Common myeloid progenitor, CD34-positive (primary cell): ENCODE measurements around the gene RHCE.
A peak's percentile ranks its signal among the peaks of the same experiment; 100 is the strongest.
"Not testable (repeated sequence)": the region's sequence is repeated elsewhere in the genome, so short reads cannot be mapped to it uniquely, and the experiment has no call there.

Experiments used
- CTCF ChIA-PET: fragments of 350-600 bp; sonication (Branson Sonifier 250); formaldehyde crosslinking; loops from one replicate; lab custom pipeline; 2021; ENCODE audit warnings: antibody characterized with exemption; lab: Charles Lee
- POLR2A ChIA-PET: fragments of 350-600 bp; sonication (Branson Sonifier 250); formaldehyde crosslinking; loops from one replicate; lab custom pipeline; 2021; ENCODE audit warnings: antibody characterized with exemption; lab: Charles Lee
- DNase-seq, 3 donors: peaks; one replicate each; pipeline versions ENCODE4 v3.0.0 to v3.0.0-alpha.2; 2013
- H3K27ac ChIP-seq, 2 experiments: 1 replicate in 1 of 2; 2 replicates in 1 of 2; pipeline ENCODE4 v1.7.0; 2013; ENCODE audit warnings: inconsistent platforms in 2 of 2, low read length in 2 of 2, mild to moderate bottlenecking in 2 of 2, low read depth in 1 of 2, moderate library complexity in 1 of 2; ENCODE audit not compliant: severe bottlenecking in 2 of 2, insufficient read depth in 1 of 2, poor library complexity in 1 of 2
- H3K27me3 ChIP-seq, 5 experiments: replicated peaks in 2 of 5; 1 replicate in 3 of 5; 2 replicates in 2 of 5; pipeline versions ENCODE4 v1.6.1 to v1.7.0; 2013; ENCODE audit warnings: low read length in 4 of 5, mild to moderate bottlenecking in 2 of 5, moderate library complexity in 2 of 5, inconsistent platforms in 1 of 5; ENCODE audit not compliant: insufficient read depth in 5 of 5, control insufficient read depth in 4 of 5
- H3K36me3 ChIP-seq, 4 experiments: 1 replicate in 2 of 4; 2 replicates in 2 of 4; pipeline versions ENCODE4 v1.6.1 to v1.7.0; 2013; ENCODE audit warnings: low read length in 3 of 4, control low read depth in 1 of 4, mild to moderate bottlenecking in 1 of 4; ENCODE audit not compliant: control insufficient read depth in 4 of 4, insufficient read depth in 4 of 4
- H3K4me1 ChIP-seq, 4 experiments: 1 replicate in 3 of 4; 2 replicates in 1 of 4; pipeline versions ENCODE4 v1.6.1 to v1.7.1; 2013; ENCODE audit warnings: low read length in 3 of 4, mild to moderate bottlenecking in 3 of 4, control low read depth in 1 of 4, inconsistent platforms in 1 of 4, moderate library complexity in 1 of 4; ENCODE audit not compliant: control insufficient read depth in 4 of 4, insufficient read depth in 4 of 4; ENCODE audit errors: control extremely low read depth in 1 of 4
- H3K4me3 ChIP-seq, 7 experiments: 1 replicate in 4 of 7; 2 replicates in 3 of 7; pipeline versions ENCODE4 v1.5.1 to v1.7.0; 2013; ENCODE audit warnings: mild to moderate bottlenecking in 7 of 7, low read length in 6 of 7, moderate library complexity in 6 of 7, inconsistent platforms in 2 of 7, low read depth in 2 of 7, control low read depth in 1 of 7; ENCODE audit not compliant: insufficient read depth in 4 of 7, control insufficient read depth in 1 of 7; ENCODE audit errors: extremely low read depth in 1 of 7
- H3K9me3 ChIP-seq, 5 experiments: 1 replicate in 4 of 5; 2 replicates in 1 of 5; pipeline versions ENCODE4 v1.6.1 to v1.7.1; 2013; ENCODE audit warnings: low read length in 4 of 5, mild to moderate bottlenecking in 2 of 5, inconsistent platforms in 1 of 5, low read depth in 1 of 5, moderate library complexity in 1 of 5; ENCODE audit not compliant: control insufficient read depth in 4 of 5, insufficient read depth in 2 of 5; ENCODE audit errors: control extremely low read depth in 1 of 5
- WGBS: methylation state at CpG from one replicate; pipeline ENCODE4 v1.1.5; 2013; ENCODE audit not compliant: insufficient coverage; 5-methylcytosine and 5-hydroxymethylcytosine counted together

RHCE gene

GRCh38 chr1:25460816-25461215 is 40.2 kb upstream of the RHCE start:
- Histone ChIP-seq H3K36me3 (peaks cover 8 to 43% (median 24%) of the 10 kb centered on the region in 4 experiments), H3K4me1 (peaks cover 6 to 24% (median 19%) of the 10 kb centered on the region in 4 experiments)
- POLR2A ChIA-PET, CTCF ChIA-PET, DNase-seq, H3K4me3 ChIP-seq, H3K27ac ChIP-seq, H3K27me3 ChIP-seq, H3K9me3 ChIP-seq: not testable (repeated sequence)
- WGBS = no CpG with 5 or more reads among the region's 4 CpGs

DNA sequence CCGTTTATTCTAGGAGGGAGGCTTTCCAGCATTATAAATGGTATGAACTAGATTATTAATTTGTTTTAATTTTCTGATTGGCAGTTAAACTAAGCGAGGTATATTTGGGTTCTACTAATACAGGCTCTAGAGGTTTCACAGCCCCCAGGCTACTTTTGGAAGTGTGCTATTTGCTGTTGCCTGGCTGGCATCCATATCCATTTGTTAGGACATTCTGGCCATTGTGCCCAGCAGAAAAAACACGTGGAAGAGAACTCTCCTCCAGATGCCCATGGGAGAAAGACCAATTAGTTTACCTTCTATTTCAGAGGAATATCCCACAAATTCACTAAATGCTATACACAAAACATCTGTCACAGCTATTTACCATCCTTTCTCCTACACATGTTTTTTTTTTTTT is 39.4 kb upstream of the RHCE start:
- CTCF ChIA-PET = no interaction called here
- H3K4me1 ChIP-seq = peaks cover 6 to 24% (median 19%) of the 10 kb centered on the region in 4 experiments
- peaks cover 8 to 43% (median 22%) of the 10 kb centered on the region in 4 experiments for H3K36me3 ChIP-seq
- no peak overlapping the region for H3K4me3 ChIP-seq
- peak overlapping the region in 1 of 2 experiments; percentile 40 for H3K27ac ChIP-seq
- no peak for DNase-seq
- POLR2A ChIA-PET = no interaction called here
- 90% methylated on average over 2 of the region's 3 CpGs for WGBS
- no peaks in the 10 kb centered on the region for H3K27me3 ChIP-seq
- H3K9me3 ChIP-seq = no peaks in the 10 kb centered on the region

DNA sequence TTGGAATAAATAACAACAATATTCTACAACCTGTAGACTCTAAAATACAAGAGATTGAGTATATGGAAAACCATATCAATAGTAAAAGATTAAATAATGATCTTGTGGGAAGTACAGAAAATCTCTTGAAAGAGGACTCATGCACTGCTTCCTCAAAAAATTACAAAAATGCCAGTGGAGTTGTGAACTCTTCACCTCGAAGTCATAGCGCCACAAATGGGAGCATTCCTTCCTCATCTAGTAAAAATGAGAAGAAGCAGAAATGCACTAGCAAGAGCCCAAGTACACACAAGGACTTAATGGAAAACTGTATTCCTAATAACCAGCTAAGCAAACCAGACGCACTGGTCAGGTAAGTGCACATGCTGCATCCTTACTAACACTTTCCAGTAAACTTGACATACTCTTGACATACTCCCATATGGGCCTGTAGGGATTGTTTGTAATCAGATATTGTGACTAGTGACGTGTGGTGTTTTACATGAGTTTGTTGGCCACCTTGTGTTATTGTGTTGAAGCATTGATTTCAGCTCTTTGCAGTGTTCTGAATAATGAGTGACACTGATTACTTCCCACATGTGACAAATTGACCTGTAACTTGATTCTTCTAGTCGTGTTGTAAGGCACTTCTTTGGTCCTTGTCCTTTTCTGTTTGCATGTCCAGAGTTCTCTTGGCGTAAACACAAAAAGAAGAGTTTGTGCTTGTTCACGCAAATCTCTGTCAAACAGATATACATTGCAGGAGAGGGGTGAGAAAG is 38.1 kb upstream of the RHCE start:
- ChIA-PET POLR2A (no interaction called here), CTCF (no interaction called here)
- no peaks in the 10 kb centered on the region for H3K27me3 ChIP-seq

DNA sequence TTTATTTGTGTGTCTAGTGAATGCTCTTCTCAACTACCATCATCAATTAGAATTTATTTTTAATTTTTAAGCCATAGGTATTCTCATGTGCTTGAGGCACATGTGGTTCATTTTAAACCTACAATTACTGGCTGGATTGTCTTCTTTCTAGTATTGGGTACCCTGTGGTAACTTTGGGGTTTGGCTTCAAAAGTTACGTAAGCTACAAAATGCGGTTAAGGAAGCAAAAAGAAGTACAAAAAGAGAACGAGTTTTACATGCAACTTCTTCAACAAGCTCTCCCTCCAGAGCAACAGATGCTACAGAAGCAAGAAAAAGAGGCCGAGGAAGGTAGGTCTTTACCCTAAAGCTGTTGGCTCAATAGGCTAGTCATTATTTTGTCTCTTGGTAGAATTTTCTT is 35.9 kb upstream of the RHCE start:
- Histone ChIP-seq H3K36me3 (peaks cover 8 to 51% (median 25%) of the 10 kb centered on the region in 4 experiments), H3K9me3 (no peaks in the 10 kb centered on the region), H3K4me3 (no peak overlapping the region), H3K27ac (no peak overlapping the region), H3K4me1 (peaks cover 0 to 15% (median 5%) of the 10 kb centered on the region in 4 experiments), H3K27me3 (no peaks in the 10 kb centered on the region)
- POLR2A ChIA-PET = interaction anchor here (0.7 kb wide), 1 partner anchor 146 kb away, joined by 3 read pairs; no protein-coding TSS in a partner anchor
- 87% methylated on average over 3 of the region's 4 CpGs for WGBS
- CTCF ChIA-PET = interaction anchor here (1.0 kb wide), 1 partner anchor 9 kb away, joined by 3 read pairs; no protein-coding TSS in a partner anchor
- peak in 1 of 3 donors; percentile 23 for DNase-seq

More for the DNA sequence above, 38.1 kb upstream of the RHCE start:
- WGBS = 100% methylated on average over 2 of the region's 7 CpGs
- no peak overlapping the region for H3K4me3 ChIP-seq
- H3K36me3 ChIP-seq = peaks cover 8 to 51% (median 25%) of the 10 kb centered on the region in 4 experiments
- H3K9me3 ChIP-seq = no peaks in the 10 kb centered on the region
- H3K4me1 ChIP-seq = peaks cover 6 to 24% (median 18%) of the 10 kb centered on the region in 4 experiments
- no peak for DNase-seq
- no peak overlapping the region for H3K27ac ChIP-seq

- 92% methylated on average over 1 of the region's 3 CpGs for WGBS
- ChIA-PET CTCF (no interaction called here), POLR2A (no interaction called here)
- Histone ChIP-seq H3K27ac (peak overlapping the region in 1 of 2 experiments; percentile 25), H3K9me3 (no peaks in the 10 kb centered on the region), H3K4me1 (peaks cover 0 to 9% (median 2%) of the 10 kb centered on the region in 4 experiments), H3K4me3 (no peak overlapping the region), H3K27me3 (no peaks in the 10 kb centered on the region), H3K36me3 (peaks cover 3 to 38% (median 18%) of the 10 kb centered on the region in 4 experiments)
- DNase-seq = peak in 2 of 3 donors; percentile 44 to 52
Observed at GRCh38 chr1:25451908-25452307, 31.3 kb upstream of the RHCE start.

- Histone ChIP-seq H3K36me3 (peaks cover 5 to 31% (median 16%) of the 10 kb centered on the region in 4 experiments), H3K9me3 (no peaks in the 10 kb centered on the region), H3K4me3 (no peak overlapping the region), H3K4me1 (peaks cover 0 to 9% (median 4%) of the 10 kb centered on the region in 4 experiments), H3K27me3 (no peaks in the 10 kb centered on the region), H3K27ac (peak overlapping the region in 1 of 2 experiments; percentile 12)
- no peak for DNase-seq
- WGBS = no CpG with 5 or more reads among the region's 2 CpGs
- POLR2A ChIA-PET = interaction anchor here (0.6 to 1.1 kb wide), 5 partner anchors 10 to 1684 kb away, joined by 3 to 5 read pairs (median 4); partner anchors contain the start of gene MACO1
- CTCF ChIA-PET = interaction anchor here (0.9 to 1.2 kb wide), 5 partner anchors 14 to 51 kb away, joined by 3 to 5 read pairs (median 3); no protein-coding TSS in a partner anchor
Observed at GRCh38 chr1:25450891-25451290, 30.3 kb upstream of the RHCE start.

- Histone ChIP-seq H3K36me3 (peaks cover 2 to 20% (median 13%) of the 10 kb centered on the region in 4 experiments), H3K27ac (peak overlapping the region in 1 of 2 experiments; percentile 19), H3K4me1 (peaks cover 0 to 10% (median 6%) of the 10 kb centered on the region in 4 experiments), H3K9me3 (no peaks in the 10 kb centered on the region), H3K4me3 (no peak overlapping the region), H3K27me3 (no peaks in the 10 kb centered on the region)
- POLR2A ChIA-PET = no interaction called here
- DNase-seq = no peak
- CTCF ChIA-PET = no interaction called here
Observed at GRCh38 chr1:25447547-25447946, 26.9 kb upstream of the RHCE start.
